VCaP (cell line): ENCODE measurements around the gene WNT7B.

Experiments
- H3K27ac ChIP-seq: fragments of 450-650 bp; 2 replicates; pipeline ENCODE4 v1.5.1; 2017
- TF ChIP-seq, protein P1 (sequence below): fragments of 450-650 bp; conservative IDR thresholded peaks from 2 replicates; pipeline ENCODE4 v1.5.1; 2017; ENCODE audit warnings: mild to moderate bottlenecking, moderate library complexity

The WNT7B gene

DNA sequence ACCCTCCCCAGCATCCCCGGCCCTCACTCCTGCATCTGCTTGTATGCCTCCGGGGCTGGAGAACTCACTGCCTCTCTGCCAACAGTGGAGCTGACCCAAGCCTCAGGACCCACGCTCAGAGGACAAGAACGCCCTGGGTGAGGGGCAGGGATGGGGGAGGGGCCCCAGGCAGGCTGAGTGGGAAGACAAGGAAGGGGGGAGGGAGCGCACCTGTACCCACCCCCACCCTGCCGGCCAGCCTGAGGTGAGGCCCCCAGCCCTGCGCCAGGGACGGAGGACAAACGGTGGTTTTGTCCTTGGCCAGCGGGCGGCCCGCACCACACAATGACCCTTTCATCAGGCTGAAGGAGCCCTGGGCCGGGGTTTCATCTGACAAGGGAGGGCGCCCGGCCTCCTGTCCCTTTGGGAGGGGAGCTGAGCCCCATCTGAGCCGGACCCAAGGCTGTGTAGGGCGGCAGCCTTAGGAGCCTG is 10.0 kb downstream of the WNT7B start:
- H3K27ac ChIP-seq, result no peak overlapping the region
- TF ChIP-seq, protein P1, sequence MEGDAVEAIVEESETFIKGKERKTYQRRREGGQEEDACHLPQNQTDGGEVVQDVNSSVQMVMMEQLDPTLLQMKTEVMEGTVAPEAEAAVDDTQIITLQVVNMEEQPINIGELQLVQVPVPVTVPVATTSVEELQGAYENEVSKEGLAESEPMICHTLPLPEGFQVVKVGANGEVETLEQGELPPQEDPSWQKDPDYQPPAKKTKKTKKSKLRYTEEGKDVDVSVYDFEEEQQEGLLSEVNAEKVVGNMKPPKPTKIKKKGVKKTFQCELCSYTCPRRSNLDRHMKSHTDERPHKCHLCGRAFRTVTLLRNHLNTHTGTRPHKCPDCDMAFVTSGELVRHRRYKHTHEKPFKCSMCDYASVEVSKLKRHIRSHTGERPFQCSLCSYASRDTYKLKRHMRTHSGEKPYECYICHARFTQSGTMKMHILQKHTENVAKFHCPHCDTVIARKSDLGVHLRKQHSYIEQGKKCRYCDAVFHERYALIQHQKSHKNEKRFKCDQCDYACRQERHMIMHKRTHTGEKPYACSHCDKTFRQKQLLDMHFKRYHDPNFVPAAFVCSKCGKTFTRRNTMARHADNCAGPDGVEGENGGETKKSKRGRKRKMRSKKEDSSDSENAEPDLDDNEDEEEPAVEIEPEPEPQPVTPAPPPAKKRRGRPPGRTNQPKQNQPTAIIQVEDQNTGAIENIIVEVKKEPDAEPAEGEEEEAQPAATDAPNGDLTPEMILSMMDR, result no peak

DNA sequence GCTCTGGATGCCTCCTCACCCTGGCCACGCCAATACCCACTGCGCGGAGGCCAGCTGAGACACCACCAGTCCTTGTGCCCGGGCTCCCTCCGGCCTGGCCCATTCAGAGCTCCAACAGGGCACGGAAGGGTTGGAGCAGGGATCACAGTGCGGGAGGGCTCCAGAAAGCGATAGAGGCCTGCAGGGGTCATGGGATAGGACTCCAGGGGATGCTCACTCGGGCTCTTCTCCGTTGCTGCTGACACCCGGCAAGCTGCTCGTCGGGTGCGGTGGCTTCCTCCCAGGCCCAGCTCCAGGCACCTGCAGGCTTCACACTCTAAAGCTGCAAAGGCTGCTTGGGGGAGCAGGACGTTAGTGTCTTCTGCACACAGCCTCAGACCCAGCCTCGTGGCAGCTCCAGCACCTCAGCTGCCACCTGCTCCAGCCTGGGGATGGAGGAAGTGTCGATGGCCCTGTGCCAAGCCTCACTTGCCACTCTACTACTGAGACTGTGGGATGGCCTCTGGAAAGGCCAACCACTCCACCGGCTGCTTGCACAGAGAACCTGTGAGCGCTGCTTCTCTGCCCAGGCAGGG is 10.6 kb downstream of the WNT7B start:
- TF ChIP-seq, protein P1, result no peak
- H3K27ac ChIP-seq, result no peak overlapping the region

DNA sequence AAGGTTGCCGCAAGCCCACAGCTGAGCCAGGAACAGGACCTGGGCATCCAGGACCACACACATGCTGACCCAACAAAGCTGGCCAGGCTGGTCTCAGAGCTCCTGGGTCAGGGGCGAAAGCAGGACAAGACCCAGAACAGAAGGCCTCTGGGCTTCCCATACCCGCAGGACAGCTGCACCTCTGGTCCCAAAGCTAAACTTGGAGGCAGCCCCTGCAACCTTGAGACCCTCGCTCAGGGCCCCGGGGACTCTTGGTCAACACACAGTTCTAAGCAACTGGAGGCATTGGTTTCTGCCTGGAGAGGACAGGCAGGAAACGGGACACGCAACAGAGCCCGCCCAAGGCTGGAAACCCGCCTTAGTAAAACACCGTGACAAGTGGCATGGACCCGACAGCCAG is 11.4 kb downstream of the WNT7B start:
- TF ChIP-seq, protein P1, result no peak
- no peak overlapping the region for H3K27ac ChIP-seq

DNA sequence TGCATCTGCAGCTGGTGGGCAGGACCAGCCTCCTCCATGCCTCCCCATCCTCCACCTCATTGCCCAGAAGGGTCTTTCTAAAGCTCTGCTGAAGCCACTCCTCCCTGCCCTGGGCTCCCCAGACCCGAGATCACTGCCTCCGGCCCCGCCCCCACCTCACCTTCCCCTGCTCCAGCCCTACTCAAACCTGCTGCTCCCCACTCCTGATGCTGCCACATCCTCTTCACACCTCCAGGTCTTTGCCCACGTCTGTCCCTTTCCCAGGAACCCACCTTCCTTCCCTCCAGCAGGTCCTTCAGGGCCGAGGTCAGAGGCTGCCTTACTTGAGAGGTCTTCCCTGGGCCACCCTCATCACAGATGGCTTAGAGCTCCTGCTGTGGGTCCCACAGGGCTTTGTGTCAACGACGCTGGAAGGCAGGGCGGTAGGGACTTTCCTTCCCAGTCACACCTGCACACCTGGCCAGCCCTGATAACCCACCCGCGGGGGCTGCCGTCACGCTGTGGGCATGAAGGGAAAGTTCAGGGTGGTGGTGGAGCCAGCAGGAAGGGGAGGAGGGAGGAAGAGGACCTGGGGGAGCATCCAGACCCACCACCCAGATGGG is 11.9 kb downstream of the WNT7B start:
- TF ChIP-seq, protein P1, result no peak

DNA sequence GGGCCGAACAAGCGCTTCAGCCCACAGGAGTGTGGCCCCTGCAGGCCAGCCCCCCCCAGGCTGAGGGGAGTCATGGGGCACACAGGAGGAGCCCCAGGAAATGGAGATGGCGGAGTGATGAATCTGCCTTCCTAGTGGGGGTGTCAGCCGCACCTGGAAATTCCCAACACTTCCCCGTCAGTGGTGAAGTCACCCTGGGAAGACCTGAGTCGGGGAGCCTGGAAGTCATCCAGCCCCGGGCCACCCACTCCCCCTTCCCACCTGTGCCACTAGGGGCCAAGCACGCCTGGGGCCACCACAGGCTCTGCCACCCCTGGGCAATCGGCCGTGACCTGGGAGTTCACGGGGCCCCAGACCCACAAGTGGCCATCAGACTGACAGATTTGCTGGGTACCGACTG is 12.6 kb downstream of the WNT7B start:
- H3K27ac ChIP-seq, result no peak overlapping the region
- TF ChIP-seq, protein P1, result no peak

More for the DNA sequence above, 11.9 kb downstream of the WNT7B start:
- no peak overlapping the region for H3K27ac ChIP-seq

DNA sequence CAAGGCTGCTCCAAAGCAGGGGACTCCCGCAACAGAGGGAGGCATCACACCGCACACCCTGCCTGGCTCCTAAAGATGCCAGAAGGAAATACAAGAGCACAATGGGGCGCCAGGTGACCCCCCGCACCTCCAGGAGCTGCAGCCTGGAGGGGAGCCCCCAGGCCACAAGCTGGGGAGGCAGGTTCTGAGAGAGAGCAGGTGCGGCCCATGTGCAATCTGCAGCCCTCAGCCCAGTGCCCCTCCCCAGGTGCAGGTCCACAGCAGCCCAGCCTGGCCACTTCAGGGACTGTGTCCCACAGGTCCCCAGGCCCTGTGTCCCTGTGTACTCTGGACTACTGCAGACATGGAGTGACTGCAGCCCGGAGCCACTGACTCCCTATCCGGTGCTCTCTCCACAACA is 13.1 kb downstream of the WNT7B start:
- no peak overlapping the region for H3K27ac ChIP-seq
- TF ChIP-seq, protein P1, result no peak

DNA sequence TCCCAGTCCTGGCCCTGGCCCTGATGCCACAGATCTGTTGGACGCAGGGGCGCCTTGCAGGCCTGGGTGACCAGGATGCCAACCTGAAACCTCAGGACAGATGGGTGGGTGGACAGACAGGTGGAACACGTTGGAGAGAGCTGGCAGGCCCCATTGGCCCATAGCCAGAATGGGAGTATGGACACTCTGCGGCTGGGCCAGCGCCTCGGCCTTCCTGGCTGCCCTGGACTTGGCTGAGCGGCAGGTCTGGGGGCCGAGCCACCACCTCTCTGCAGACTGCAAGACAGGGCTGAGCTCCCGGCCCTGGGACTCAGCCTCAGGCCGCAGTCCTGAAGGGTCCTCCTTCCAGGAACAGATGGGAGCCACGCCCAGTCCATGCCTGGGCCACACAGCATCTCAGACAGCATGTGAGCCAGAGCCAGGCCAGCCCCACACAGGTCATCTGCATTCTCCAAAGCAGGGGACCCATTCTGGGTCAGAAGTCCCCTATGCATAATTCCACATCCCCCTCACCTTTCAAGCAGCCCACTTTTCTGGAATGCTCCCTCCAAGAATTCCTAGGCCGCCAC is 14.1 kb downstream of the WNT7B start:
- TF ChIP-seq, protein P1, result no peak
- H3K27ac ChIP-seq, result no peak overlapping the region
